K562 (cell line): ENCODE data around the gene TNIK. TPM values are rescaled to one million over a fixed set of nuclear protein-coding genes. Genes with fewer than 3 reads are reported as not detected.

Experiments used
- ATAC-seq: fragments of 200-7000 bp; cut with Tn5 transposase; 3 replicates; pipeline ENCODE4 v1.9.1; 2020; ENCODE audit warnings: moderate library complexity
- BruUV-seq: library from RNA; stranded (reverse); fragments of 400-500 nt; replicated peaks from 2 replicates; lab custom pipeline; 2021; lab: Mats Ljungman, UMichigan
- CTCF ChIA-PET: fragments of 300-600 bp; formaldehyde crosslinking; extraction: SDS; loops from one replicate; lab custom pipeline; 2021; ENCODE audit warnings: low intra/inter-chr PET ratio; lab: Yijun Ruan, JAX
- POLR2A ChIA-PET: fragments of 300-600, 350-650 bp; sonication (Branson Sonifier 250); formaldehyde crosslinking; extraction: SDS; loops from one replicate; lab custom pipeline; 2021; ENCODE audit warnings: antibody characterized with exemption, inconsistent platforms; lab: Yijun Ruan, JAX
- DNase-seq, 4 experiments: peaks; one replicate each; pipeline versions ENCODE4 v3.0.0 to v3.0.0-alpha.2; 2011 to 2018; ENCODE audit warnings: low spot score in 3 of 4, mixed read lengths in 3 of 4; ENCODE audit errors: extremely low read depth in 1 of 4
- FAIRE-seq: peaks from 2 replicates; lab custom pipeline; 2011; peaks lifted over from hg19 to GRCh38; lab: Jason Lieb, UNC
- H2AFZ ChIP-seq: 2 replicates; pipeline ENCODE4 v1.6.0; 2011; ENCODE audit warnings: low read depth, low read length, control low read depth, inconsistent platforms
- H3K27ac ChIP-seq: fragments of 200-600 bp; 3 replicates; pipeline ENCODE4 v1.8.0; 2011; ENCODE audit warnings: low read depth, mild to moderate bottlenecking, control low read depth, inconsistent platforms, low read length, moderate library complexity, mixed read lengths; ENCODE audit errors: extremely low read depth
- H3K27me3 ChIP-seq, 2 experiments: fragments of 300-600 bp in 1 of 2; 2 replicates in 1 of 2; 3 replicates in 1 of 2; pipeline versions ENCODE4 v1.6.0 to v1.8.0; 2011; ENCODE audit warnings: inconsistent platforms in 2 of 2, low read length in 2 of 2, mild to moderate bottlenecking in 1 of 2, mixed read lengths in 1 of 2, moderate library complexity in 1 of 2; ENCODE audit not compliant: control insufficient read depth in 2 of 2, insufficient read depth in 2 of 2
- H3K36me3 ChIP-seq: fragments of 300-600 bp; 3 replicates; pipeline ENCODE4 v1.8.0; 2011; ENCODE audit warnings: mild to moderate bottlenecking, low read length, inconsistent platforms; ENCODE audit not compliant: control insufficient read depth, insufficient read depth
- H3K4me1 ChIP-seq, 2 experiments: fragments of 200-600 bp in 1 of 2; replicated peaks in 1 of 2; 2 replicates in 1 of 2; 3 replicates in 1 of 2; pipeline versions ENCODE4 v1.5.1 to v1.8.0; 2011; ENCODE audit warnings: inconsistent platforms in 2 of 2, low read length in 2 of 2, mild to moderate bottlenecking in 1 of 2, mixed read lengths in 1 of 2, moderate library complexity in 1 of 2; ENCODE audit not compliant: control insufficient read depth in 2 of 2, insufficient read depth in 2 of 2
- H3K4me2 ChIP-seq: 2 replicates; pipeline ENCODE4 v1.6.1; 2011; ENCODE audit warnings: low read length, control low read depth, inconsistent platforms, mixed read lengths; ENCODE audit not compliant: insufficient read depth
- H3K4me3 ChIP-seq: fragments of 200-600 bp; sonication (generic), shearing (Covaris generic); 2 replicates; pipeline ENCODE4 v1.5.1; 2016; ENCODE audit warnings: control low read depth, inconsistent platforms
- H3K79me2 ChIP-seq: fragments of 200-600 bp; 3 replicates; pipeline ENCODE4 v1.8.0; 2011; ENCODE audit warnings: low read length, inconsistent platforms; ENCODE audit not compliant: control insufficient read depth, insufficient read depth
- H3K9ac ChIP-seq, 2 experiments: 2 replicates each; pipeline versions ENCODE4 v1.6.0 to v1.6.1; 2011; ENCODE audit warnings: low read depth in 2 of 2, low read length in 2 of 2, control low read depth in 1 of 2, inconsistent platforms in 1 of 2, mild to moderate bottlenecking in 1 of 2, mixed read lengths in 1 of 2; ENCODE audit not compliant: insufficient read depth in 1 of 2
- H3K9me1 ChIP-seq: one replicate; pipeline ENCODE4 v1.6.0; 2011; ENCODE audit warnings: inconsistent platforms, mild to moderate bottlenecking, low read length, moderate library complexity; ENCODE audit not compliant: control insufficient read depth, insufficient read depth
- H3K9me3 ChIP-seq: replicated peaks from 2 replicates; pipeline ENCODE4 v1.5.1; 2011; ENCODE audit warnings: low read depth, low read length, inconsistent platforms; ENCODE audit not compliant: control insufficient read depth, insufficient read depth
- H4K20me1 ChIP-seq: replicated peaks from 2 replicates; pipeline ENCODE4 v1.6.1; 2011; ENCODE audit warnings: low read length, inconsistent platforms, mixed read lengths; ENCODE audit not compliant: control insufficient read depth, insufficient read depth
- DEAF1 ChIP-seq: fragments of 450-650 bp; formaldehyde crosslinking; IDR thresholded peaks from 2 replicates; pipeline ENCODE4 v1.4.0; 2020; ENCODE audit warnings: mild to moderate bottlenecking, moderate library complexity
- ERF ChIP-seq: fragments of 450-650 bp; formaldehyde crosslinking; IDR thresholded peaks from 2 replicates; pipeline ENCODE4 v1.4.0; 2020; ENCODE audit warnings: mild to moderate bottlenecking, mixed read lengths
- HIVEP1 ChIP-seq: fragments of 250-450 bp; sonication (Bioruptor Pico); IDR thresholded peaks from 2 replicates; pipeline ENCODE4 v1.4.0; 2020; ENCODE audit warnings: mild to moderate bottlenecking
- IFI16 ChIP-seq: fragments of 250-450 bp; sonication (Bioruptor Pico); IDR thresholded peaks from 2 replicates; pipeline ENCODE4 v2.1.2; 2022; ENCODE audit warnings: mild to moderate bottlenecking, inconsistent platforms
- NR1H2 ChIP-seq: sonication (generic); formaldehyde crosslinking; IDR thresholded peaks from 2 replicates; pipeline ENCODE4 v1.4.0; 2020; ENCODE audit warnings: mild to moderate bottlenecking, missing genetic modification reagents
- SRSF3 ChIP-seq: fragments of 200-400 bp; formaldehyde crosslinking; IDR thresholded peaks from 2 replicates; pipeline ENCODE4 v1.6.1; 2016; ENCODE audit warnings: mild to moderate bottlenecking, low read length, moderate library complexity; ENCODE audit not compliant: insufficient read depth
- ZNF583 ChIP-seq: fragments of 250-450 bp; sonication (Bioruptor Pico); IDR thresholded peaks from 2 replicates; pipeline ENCODE4 v1.4.0; 2020
- WGBS: fragments of 100-300 bp; shearing (Covaris generic); methylation state at CpG from one replicate; pipeline ENCODE4 v1.1.6; 2016; ENCODE audit warnings: low coverage, mixed read lengths; ENCODE audit not compliant: insufficient coverage; ENCODE audit errors: missing lambda C conversion rate; 5-methylcytosine and 5-hydroxymethylcytosine counted together
- in situ Hi-C: fragments of 300-500 bp; cut with MboI; formaldehyde crosslinking; loops from 4 replicates; pipeline ENCODE4 v1.15.0; 2018; ENCODE audit warnings: inconsistent platforms, mixed read lengths
- intact Hi-C: fragments of 100-400 bp; cut with micrococcal nuclease; formaldehyde crosslinking; loops from 2 replicates; pipeline ENCODE4 v1.14.2; 2022
- polyA plus RNA-seq, 8 experiments: library from polyadenylated mRNA; depleted of rRNA in 4 of 8; stranded (reverse) in 5 of 8; unstranded in 3 of 8; fragments of >200 nt; fragmentation: Nextera tagmentation in 2 of 8; fragmentation: Illumina TruSeq in 1 of 8; extraction: Ambion mirVana in 2 of 8; extraction: Trizol in 1 of 8; gene quantifications; 2 replicates each; pipeline versions ENCODE4 v1.2.1 to v1.2.3, GENCODE V29; 2011 to 2014; ENCODE audit warnings: inconsistent platforms in 1 of 8, missing spikeins in 1 of 8
- total RNA-seq, 7 experiments: library from RNA; depleted of rRNA in 6 of 7; stranded (reverse); fragments of >200 nt in 6 of 7; fragmentation: Illumina TruSeq in 2 of 7; extraction: Trizol in 2 of 7; gene quantifications; 2 replicates each; pipeline versions ENCODE4 v1.2.1 to v1.2.3, GENCODE V29; 2011 to 2021; ENCODE audit warnings: low replicate concordance in 1 of 7

Gene TNIK
- total and polyA plus RNA-seq, 9 of the 15 experiments (the other 6 are each of a cell fraction or from before 2014, with no cell fraction given): 6.6 to 39.0 (median 24.7) TPM

GRCh38 chr3:171397089-171397488 is 63.1 kb downstream of the TNIK start:
- in situ Hi-C loops: no loop called here
- no peak for ATAC-seq
- no peak overlapping the region for H2AFZ ChIP-seq
- no peaks in the 10 kb centered on the region; a peak in 2 of 5 replicates for H3K4me1 ChIP-seq
- H3K27me3 ChIP-seq: no peaks in the 10 kb centered on the region
- 76% methylated on average over 3 of the region's 3 CpGs for WGBS
- TF ChIP-seq ZNF583 (no peak), DEAF1 (CRISPR knock-in tag) (no peak), HIVEP1 (CRISPR knock-in tag) (no peak), NR1H2 (CRISPR knock-in tag) (no peak), IFI16 (CRISPR knock-in tag) (no peak), ERF (CRISPR knock-in tag) (no peak), SRSF3 (no peak)
- TF ChIP-seq, all 486 proteins: peak for 0
- DNase-seq: no peak
- BruUV-seq: no TSS peak
- intact Hi-C loops: no loop called here
- H3K9me3 ChIP-seq: no peaks in the 10 kb centered on the region
- H4K20me1 ChIP-seq: peaks cover 5% of the 10 kb centered on the region
- no peak overlapping the region for H3K4me2 ChIP-seq
- no peak overlapping the region for H3K27ac ChIP-seq
- ChIA-PET CTCF (no interaction called here), POLR2A (interaction anchor here (0.6 kb wide), 1 partner anchor 959 kb away, joined by 3 read pairs; no protein-coding TSS in a partner anchor)
- no peak overlapping the region for H3K9ac ChIP-seq
- no peak overlapping the region for H3K4me3 ChIP-seq
- no peaks in the 10 kb centered on the region for H3K36me3 ChIP-seq
- FAIRE-seq: no peak
- H3K9me1 ChIP-seq: no peaks in the 10 kb centered on the region
- peaks cover 45% of the 10 kb centered on the region for H3K79me2 ChIP-seq
